ENCODE data around the gene WDR45B.

Gene WDR45B

DNA sequence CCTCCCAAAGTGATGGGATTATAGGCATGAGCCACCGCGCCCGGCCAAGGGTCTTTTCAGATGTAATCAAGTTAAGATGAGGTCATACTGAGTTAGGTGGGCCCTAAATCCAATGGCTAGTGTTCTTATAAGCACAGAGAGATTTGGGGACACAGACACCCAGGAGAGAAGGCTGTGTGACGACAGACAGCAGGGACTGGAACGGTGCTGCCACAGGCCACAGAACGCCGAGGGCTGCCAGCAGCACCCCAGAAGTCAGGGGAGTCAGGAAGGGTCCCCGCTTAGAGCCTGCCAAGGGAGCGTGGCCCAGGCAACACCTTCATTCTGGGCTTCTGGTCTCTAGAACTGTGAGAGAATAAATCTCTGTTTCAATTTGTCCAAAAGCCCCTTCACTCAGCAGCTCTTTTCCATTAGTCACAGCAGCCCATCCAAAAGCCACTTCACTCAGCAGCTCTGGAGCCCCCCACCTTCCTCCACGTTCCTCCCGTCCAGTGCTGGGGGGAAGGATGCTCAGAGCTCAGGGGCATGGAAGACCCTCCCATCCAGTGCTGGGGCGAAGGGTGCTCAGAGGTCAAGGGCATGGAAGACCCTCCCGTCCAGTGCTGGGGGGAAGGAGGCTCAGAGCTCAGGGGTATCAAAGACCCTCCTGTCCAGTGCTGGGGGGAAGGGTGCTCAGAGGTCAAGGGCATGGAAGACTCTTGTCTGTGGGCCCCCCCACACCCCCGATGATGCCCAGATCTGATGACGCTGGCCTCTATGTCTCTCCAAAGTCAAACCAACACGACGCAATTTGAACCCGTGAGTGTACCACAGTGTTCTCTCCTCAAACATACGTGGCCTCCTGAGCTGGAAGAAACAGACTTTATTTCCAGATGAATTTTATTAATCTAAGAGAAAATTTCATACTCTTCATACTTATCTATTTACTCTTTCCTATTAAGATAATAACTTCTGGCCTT is 38.4 kb upstream of the WDR45B start:
- no peak overlapping the region for H3K4me3 ChIP-seq (ENCODE audit: control insufficient read depth, low read depth, low read length)
- TF ChIP-seq, protein P1, sequence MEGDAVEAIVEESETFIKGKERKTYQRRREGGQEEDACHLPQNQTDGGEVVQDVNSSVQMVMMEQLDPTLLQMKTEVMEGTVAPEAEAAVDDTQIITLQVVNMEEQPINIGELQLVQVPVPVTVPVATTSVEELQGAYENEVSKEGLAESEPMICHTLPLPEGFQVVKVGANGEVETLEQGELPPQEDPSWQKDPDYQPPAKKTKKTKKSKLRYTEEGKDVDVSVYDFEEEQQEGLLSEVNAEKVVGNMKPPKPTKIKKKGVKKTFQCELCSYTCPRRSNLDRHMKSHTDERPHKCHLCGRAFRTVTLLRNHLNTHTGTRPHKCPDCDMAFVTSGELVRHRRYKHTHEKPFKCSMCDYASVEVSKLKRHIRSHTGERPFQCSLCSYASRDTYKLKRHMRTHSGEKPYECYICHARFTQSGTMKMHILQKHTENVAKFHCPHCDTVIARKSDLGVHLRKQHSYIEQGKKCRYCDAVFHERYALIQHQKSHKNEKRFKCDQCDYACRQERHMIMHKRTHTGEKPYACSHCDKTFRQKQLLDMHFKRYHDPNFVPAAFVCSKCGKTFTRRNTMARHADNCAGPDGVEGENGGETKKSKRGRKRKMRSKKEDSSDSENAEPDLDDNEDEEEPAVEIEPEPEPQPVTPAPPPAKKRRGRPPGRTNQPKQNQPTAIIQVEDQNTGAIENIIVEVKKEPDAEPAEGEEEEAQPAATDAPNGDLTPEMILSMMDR (IDR thresholded peaks at IDR 0.05; ENCODE audit: control insufficient read depth, insufficient read depth, low read depth, low read length, missing control alignments): no peak
- DNase-seq (ENCODE audit: low read depth): no peak

DNA sequence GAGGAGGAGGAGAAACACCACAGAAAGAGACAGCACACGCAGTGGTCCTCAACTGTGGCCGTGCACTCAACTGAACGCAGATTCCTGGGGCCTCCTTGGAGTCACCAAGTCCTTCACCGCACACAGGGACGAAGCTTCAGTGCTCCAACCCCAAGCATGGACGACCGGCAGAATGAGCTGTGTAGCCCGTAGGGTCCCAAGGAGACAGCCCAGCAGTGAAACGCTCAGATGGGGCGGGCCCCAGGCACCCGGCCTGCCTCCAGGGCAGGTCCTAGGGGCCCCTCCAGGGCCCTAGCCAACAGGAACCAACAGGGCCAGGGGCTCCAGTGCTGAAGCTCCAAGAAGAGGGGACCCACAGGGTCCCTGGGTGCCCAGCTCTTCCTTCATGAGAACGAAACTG is 37.0 kb upstream of the WDR45B start:
- TF ChIP-seq, protein P1 (IDR thresholded peaks at IDR 0.05; ENCODE audit: control insufficient read depth, insufficient read depth, low read depth, low read length, missing control alignments): no peak
- no peak overlapping the region for H3K4me3 ChIP-seq (ENCODE audit: control insufficient read depth, low read depth, low read length)
- DNase-seq (ENCODE audit: low read depth): no peak

DNA sequence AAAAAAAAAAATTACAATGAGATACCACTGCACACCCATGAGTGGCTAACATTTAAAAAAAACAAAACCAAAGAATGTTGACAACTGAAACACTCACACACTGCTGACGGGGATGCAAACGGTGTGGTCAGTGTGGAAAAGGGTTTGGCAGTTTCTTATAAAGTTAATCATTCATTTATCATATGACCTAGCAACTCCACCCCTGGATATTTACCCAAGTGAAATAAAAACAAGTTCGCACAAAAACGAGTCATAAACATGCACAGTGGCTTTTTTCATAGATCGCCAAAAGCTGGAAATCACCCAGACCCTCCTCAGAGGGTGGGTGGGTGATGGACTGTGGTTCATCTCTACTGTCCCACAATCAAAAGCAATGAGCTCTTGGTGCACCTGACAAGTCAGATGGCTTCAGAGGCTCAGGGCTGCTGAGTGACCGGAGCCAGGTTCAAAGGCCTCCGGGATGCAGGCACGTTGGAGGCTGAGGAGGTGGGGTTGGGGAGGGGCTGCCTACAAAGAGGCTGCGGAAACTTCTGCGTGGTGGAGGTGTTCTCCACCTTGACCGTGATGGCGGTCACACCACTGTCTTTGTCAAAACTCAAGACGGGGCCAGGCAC is 36.1 kb upstream of the WDR45B start:
- TF ChIP-seq, protein P1 (IDR thresholded peaks at IDR 0.05; ENCODE audit: control insufficient read depth, insufficient read depth, low read depth, low read length, missing control alignments): no peak
- H3K4me3 ChIP-seq (ENCODE audit: control insufficient read depth, low read depth, low read length): no peak overlapping the region
- DNase-seq (ENCODE audit: low read depth): no peak

DNA sequence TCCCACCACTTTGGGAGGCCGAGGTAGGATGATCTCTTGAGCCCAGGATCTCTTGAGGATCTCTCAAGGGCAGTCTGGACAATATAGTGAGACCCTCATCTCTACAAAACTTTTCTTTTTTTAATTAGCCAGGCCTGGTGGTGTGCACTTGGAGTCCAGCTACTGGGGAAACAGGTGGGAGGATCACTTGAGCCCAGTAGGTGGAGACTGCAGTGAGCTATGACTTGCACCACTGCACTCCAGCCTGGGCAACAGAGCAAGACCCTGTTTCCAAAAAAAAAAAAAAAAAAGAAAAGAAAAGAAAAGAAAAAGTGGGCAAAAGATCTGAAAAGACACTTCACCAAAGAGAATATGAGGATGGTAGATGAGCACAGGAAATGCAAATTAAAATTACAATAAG is 35.3 kb upstream of the WDR45B start:
- DNase-seq (ENCODE audit: low read depth): no peak
- no peak overlapping the region for H3K4me3 ChIP-seq (ENCODE audit: control insufficient read depth, low read depth, low read length)
- TF ChIP-seq, protein P1 (IDR thresholded peaks at IDR 0.05; ENCODE audit: control insufficient read depth, insufficient read depth, low read depth, low read length, missing control alignments): no peak

DNA sequence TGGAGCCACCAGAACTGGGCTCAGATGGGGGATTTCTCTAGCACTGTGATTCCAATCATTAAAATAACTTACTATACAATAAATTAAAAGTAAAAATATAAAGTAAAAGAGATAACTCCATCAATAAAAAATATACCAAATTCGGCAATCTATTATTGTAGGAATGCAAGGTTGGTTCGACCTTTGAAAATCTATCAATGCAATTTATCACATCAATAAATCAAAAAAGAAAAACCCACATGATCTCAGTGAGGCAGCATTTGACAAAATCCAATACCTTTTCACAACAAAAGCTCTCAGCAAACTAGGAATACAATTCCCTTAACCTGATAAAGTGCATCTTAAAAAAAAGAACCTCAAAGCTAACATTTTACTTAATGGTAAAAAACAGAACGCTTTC is 33.3 kb upstream of the WDR45B start:
- no peak for DNase-seq (ENCODE audit: low read depth)
- no peak overlapping the region for H3K4me3 ChIP-seq (ENCODE audit: control insufficient read depth, low read depth, low read length)
- TF ChIP-seq, protein P1 (IDR thresholded peaks at IDR 0.05; ENCODE audit: control insufficient read depth, insufficient read depth, low read depth, low read length, missing control alignments): no peak

DNA sequence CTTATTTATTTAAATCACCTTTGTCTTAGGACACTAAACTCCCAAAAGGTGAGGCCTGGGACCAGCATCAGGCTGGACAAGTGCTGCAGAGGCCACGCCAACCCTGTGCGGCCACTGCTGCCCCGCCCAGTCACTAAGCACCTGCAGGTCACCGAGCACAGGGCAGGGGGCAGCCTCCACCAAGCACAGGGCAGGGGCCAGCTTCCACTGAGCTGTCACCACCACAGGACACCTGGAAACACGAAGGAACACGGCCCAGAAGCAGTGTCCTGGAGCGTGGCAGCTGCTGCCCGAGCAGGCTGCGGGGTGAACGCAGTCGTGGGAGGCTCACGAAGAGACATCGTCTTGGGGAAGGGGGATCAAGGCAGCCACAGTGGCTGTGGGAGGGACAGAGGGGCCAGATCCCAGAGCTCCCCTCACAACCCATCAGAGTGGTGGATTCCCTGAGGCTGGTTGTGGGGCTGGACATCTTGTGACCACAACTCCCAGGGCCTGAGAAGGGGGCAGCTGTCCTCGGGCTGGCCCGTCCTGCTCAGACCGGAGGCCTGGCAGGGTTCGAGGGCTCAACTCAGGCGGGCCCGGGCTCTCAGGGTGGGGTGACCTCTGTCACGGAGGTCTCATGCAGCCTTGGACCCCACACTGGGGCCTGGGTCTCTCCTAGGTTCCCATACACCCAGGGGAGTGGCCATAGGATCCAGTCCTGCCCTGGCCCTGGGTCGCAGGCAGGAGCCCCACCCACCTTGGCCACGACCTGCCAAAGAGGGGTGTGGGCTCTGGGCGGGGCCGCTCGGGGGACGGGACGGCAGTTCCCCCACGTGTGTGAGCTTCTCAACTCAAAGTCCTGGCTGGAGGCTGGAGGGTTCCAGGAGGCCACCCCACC is 31.6 kb upstream of the WDR45B start:
- TF ChIP-seq, protein P1 (IDR thresholded peaks at IDR 0.05; ENCODE audit: control insufficient read depth, insufficient read depth, low read depth, low read length, missing control alignments): no peak
- DNase-seq (ENCODE audit: low read depth): no peak
- no peak overlapping the region for H3K4me3 ChIP-seq (ENCODE audit: control insufficient read depth, low read depth, low read length)

All from AG09309 (cell line).